NCI-H748 (cell line): ENCODE measurements around the gene DSCAM.

Experiments
- DNase-seq: peaks from one replicate; lab custom pipeline; 2025; ENCODE audit not compliant: unreplicated experiment; lab: John Stamatoyannopoulos, UW

Gene DSCAM

GRCh38 chr21:40770435-40771055 is 76.4 kb downstream of the DSCAM start:
- DNase-seq = no peak

- DNase-seq = no peak
Observed at GRCh38 chr21:40769231-40769630, 77.7 kb downstream of the DSCAM start.

- DNase-seq = peak; percentile 21
Observed at GRCh38 chr21:40768056-40768455, 78.9 kb downstream of the DSCAM start.

GRCh38 chr21:40766381-40766780 is 80.6 kb downstream of the DSCAM start:
- DNase-seq = no peak

GRCh38 chr21:40765811-40766210 is 81.1 kb downstream of the DSCAM start:
- peak; percentile 66 for DNase-seq

GRCh38 chr21:40760821-40761220 is 86.1 kb downstream of the DSCAM start:
- no peak for DNase-seq

- DNase-seq = no peak
Observed at GRCh38 chr21:40759061-40759460, 87.9 kb downstream of the DSCAM start.

GRCh38 chr21:40757366-40757765 is 89.6 kb downstream of the DSCAM start:
- no peak for DNase-seq

GRCh38 chr21:40754466-40754865 is 92.5 kb downstream of the DSCAM start:
- DNase-seq = peak; percentile 12

GRCh38 chr21:40753756-40754155 is 93.2 kb downstream of the DSCAM start:
- no peak for DNase-seq

- no peak for DNase-seq
Observed at GRCh38 chr21:40752125-40752524, 94.8 kb downstream of the DSCAM start.

GRCh38 chr21:40751221-40751620 is 95.7 kb downstream of the DSCAM start:
- DNase-seq = no peak

- DNase-seq = no peak
Observed at GRCh38 chr21:40736145-40736544, 110.8 kb downstream of the DSCAM start.

- DNase-seq = peak; percentile 21
Observed at GRCh38 chr21:40733024-40733397, 113.9 kb downstream of the DSCAM start.

GRCh38 chr21:40732253-40733023 is 114.5 kb downstream of the DSCAM start:
- DNase-seq = no peak

- no peak for DNase-seq
Observed at GRCh38 chr21:40731206-40731605, 115.8 kb downstream of the DSCAM start.

- no peak for DNase-seq
Observed at GRCh38 chr21:40730426-40730800, 116.5 kb downstream of the DSCAM start.

GRCh38 chr21:40729761-40730425 is 117.1 kb downstream of the DSCAM start:
- no peak for DNase-seq

- no peak for DNase-seq
Observed at GRCh38 chr21:40723966-40724365, 123.0 kb downstream of the DSCAM start.

GRCh38 chr21:40723317-40723716 is 123.6 kb downstream of the DSCAM start:
- DNase-seq = no peak

- no peak for DNase-seq
Observed at GRCh38 chr21:40719615-40720014, 127.3 kb downstream of the DSCAM start.

GRCh38 chr21:40717028-40717427 is 129.9 kb downstream of the DSCAM start:
- DNase-seq = peak; percentile 94
